ENCODE data around the gene S100A6.
A peak's percentile ranks its signal among the peaks of the same experiment; 100 is the strongest.
"Not testable (repeated sequence)": the region's sequence is repeated elsewhere in the genome, so short reads cannot be mapped to it uniquely, and the experiment has no call there.

S100A6 gene

DNA sequence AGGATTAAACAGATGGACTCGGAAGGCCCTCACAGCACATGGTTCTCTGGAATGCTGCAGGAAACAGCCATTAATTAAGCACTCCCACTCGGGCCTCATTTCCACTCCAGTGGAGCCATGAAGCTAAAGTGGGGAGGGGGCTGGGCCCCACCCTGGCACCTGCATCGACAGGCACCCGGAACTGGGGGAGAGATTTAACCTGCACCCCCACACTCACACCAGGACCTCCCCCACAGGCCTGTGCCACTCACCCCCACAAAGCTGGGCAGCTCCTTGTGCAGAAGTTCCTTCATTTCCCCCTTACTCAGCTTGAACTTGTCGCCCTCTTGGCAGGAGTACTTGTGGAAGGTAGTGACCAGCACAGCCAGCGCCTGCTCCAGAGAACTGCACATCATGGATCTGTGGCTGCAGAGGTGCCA, 27.7 kb upstream of the S100A6 start:
- DNase-seq, result no peak

DNA sequence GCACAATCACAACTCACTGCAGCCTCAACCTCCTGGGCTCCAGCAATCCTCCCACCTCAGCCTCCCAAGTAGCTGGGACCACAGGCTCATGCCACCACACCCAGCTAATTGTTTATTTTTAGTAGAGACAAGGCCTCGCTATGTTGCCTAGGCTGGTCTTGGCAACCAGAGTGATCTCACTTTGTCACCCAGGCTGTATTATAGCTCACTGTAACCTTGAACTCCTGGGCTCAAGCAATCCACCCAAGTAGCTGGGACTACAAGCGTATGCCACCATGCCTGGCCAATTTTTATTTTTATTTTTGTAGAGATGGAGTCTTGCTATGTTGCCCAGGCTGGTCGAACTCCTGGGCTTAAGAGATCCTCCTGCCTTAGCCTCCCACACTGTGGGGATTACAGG, 26.2 kb upstream of the S100A6 start:
- DNase-seq, result not testable (repeated sequence)

- DNase-seq, result no peak
Observed at GRCh38 chr1:153561466-153561985, 25.7 kb upstream of the S100A6 start.

DNA sequence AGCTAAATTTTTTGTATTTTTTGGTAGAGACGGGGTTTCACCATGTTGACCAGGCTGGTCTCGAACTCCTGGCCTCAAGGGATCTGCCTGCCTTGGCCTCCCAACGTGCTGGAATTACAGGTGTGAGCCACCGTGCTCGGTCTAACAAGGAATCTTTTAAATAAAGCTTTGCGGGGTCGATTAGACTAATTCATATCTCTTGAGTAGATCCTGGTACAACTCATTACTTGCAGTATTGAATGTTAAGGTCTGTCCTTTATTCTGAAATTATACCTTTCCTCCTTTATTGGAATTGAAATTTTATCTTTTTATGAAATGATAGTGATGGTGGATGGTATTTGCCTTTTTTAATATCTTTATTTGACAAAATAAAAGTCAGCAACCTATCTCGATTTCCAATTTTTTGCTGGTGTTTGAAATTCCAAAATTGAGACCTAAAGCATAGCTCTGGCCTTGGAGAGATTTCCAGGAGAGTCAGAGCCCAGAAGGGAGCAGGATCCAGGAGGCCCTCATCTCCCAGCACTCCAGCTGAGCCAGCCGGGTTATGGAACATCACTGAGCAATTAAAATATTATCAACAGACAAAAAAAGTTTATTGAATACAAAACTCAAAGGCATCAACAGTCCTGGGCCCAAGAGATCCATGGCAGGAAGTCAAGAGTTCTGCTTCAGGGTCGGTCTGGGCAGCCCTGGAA, 25.1 kb upstream of the S100A6 start:
- DNase-seq, result no peak

GRCh38 chr1:153560241-153560640, 24.4 kb upstream of the S100A6 start:
- DNase-seq, result no peak

DNA sequence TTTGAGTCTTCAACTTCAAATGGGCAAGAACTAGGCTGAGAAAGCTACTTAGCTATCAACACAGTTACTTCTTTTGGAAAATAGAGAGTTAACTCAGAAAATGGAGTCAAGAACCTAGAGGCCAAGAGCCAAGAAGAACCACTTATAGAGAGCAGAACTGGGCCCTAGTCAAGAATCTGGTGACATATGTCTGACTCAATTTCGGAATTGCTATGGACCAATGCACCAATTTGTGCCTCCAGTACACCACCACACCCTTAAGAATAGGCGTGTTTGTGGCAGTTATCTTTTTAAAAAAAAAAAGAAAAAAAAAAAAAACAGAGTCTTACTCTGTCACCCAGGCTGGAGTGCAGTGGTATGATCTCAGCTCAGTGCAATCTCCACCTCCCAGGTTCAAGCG, 22.1 kb upstream of the S100A6 start:
- no peak for DNase-seq

- no peak for DNase-seq
Observed at GRCh38 chr1:153556348-153556747, 20.6 kb upstream of the S100A6 start.

DNA sequence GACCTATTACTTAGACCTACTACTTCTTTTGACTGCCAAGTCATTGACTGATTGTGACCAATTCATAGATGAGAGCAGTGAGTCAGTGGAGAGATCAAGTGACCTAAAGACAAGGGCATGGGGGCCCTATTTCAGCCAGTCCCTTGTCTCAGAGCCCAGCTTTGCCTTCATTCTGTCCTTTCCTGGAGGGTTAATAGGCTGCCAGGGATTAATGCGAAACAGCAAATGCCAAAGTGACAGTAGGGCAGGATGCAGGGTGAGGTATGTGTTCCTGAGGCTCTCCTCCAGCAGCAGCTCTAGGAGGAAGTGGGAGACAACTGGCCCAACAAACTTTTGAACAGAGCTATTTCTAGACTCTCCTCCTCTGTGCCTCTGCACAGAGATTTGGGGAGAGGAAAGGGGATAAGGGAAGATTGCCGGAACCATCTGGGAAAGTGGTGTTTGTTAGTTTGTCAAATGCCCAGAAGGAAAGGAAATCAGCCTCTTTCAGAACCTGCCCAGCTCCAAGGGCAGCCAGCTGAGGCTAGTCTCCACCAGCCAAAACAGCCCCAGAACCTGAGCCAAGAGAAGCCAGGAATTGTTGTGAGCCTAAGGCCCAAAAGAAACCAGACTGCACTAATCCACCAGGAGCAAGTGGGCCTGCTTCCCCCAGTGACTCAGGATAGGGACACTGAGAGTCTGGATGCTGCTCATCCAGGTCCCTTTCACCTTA, 18.2 kb upstream of the S100A6 start:
- peak; percentile 47 for DNase-seq

DNA sequence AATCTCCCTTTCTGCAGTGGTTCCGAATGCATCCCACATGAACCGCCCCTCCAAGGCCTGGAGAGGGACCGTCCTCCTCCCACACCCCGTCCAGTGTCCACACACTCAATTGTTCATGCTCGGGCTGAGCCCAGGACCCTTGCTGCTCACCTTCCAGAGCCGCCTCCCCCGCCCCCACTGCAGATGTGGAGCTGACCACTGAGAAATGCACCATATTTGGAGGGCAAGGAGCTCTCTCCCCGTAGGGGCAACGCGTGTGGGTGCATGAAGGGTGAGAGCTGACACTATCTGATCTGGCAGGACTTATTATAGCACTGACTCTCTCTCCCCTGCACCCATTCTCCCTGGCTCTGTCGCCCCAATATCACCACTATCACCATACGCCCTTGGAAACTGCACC, 17.3 kb upstream of the S100A6 start:
- no peak for DNase-seq

DNA sequence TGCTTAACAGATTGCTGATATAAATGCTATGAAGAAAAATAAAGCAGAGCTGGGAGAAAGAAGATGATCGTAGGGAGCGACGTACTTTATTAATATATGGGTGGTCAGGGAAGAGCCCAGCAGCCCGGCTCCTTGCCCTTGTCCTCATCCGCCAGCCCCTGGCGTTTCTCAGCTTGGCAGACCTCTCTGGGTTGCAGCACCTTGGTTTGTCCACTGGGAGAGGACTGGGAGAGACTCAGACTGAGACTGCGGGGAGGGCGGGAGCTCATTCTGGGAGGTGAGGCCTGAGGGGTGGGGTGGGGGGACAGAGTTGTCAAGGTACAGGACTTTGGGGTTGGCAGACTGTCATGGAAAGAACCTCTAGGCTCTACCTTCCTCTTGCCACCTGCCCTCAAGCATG, 16.5 kb upstream of the S100A6 start:
- DNase-seq, result no peak

DNA sequence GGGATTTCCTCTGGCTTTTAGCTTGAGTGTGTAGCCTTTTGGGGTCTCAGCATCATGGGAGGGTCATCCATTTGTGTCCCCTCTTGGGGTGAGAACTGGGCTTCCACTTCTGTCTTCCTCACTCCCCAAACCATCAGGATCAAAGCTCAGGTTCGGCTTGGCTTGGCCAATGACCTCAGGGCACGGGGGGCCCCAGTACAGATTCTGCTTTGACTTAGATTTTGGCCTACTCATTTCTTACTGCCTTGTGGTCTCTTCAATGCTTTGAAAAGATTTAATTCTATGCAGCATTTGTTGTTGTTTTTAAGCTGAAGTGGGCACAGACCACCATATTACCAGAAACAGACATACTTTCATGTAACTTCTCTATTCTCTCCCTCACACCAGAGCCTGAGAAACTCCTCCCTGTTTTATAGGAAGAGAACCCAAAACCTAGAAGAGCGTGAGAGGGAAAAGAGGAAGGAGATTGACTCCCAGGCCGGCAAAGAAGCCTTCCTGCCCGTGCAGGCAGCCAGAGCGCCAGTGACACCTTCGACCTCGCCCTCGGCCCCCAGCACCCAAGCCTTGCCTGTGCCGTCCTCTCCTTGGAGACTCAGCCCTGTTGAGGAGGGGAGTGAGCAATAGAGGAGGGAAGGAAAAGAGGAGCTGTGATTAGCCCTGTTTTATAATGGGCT, 15.2 kb upstream of the S100A6 start:
- peak; percentile 78 for DNase-seq

GRCh38 chr1:153550398-153550758, 14.6 kb upstream of the S100A6 start:
- DNase-seq, result no peak

- no peak for DNase-seq
Observed at GRCh38 chr1:153549741-153550397, 14.1 kb upstream of the S100A6 start.

GRCh38 chr1:153548722-153549688, 13.2 kb upstream of the S100A6 start, which contains the start of gene S100A3:
TSS of gene S100A3 (minus strand) at chr1:153549258. CDS start at chr1:153548485, 773 bp downstream.
- no peak for DNase-seq

DNA sequence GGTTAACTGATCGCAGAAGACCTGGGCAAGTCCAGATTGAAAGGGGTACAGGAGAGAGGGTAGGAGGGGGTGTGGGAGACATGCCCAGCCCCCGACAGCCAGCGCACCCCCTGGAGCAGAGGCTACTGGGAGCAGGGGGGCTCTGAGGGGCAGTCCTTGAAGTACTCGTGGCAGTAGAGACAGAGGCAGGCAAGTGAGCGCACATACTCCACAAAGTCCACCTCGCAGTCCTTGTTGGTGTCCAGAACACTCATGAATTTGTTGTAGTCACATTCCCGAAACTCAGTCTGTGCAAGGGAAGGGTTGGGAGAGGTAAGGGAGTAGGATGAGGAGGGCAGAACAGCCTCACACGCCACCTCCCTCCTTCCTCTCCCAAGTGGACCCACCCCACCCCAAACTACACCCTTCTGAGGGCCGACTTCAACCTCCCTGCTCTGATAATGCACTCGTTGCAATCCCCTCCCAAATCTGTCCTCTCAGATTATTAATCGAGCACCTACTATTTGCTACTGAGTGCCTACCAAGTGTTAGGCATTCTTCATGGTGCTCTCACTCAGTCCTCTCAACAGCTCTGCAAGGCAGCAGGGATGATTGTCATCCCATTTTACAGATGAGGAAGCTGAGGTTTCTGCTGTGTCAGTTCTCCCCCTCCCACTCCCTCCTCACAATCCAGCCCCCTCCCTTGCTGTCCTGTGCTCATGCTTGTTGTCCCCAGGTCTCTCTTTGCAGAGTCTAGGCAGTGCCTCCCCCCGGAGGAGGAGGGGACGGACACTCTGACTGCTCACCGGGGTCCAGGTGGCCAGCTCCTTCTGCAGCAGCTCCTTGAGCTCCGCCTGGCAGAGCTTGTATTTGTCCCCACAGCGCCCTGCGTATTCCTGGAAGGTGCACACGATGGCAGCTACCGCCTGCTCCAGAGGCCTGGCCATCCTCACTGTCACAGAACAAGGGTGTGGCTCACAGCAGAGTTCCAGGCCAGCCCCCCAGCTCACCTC, 12.1 kb upstream of the S100A6 start:
- DNase-seq, result peak; percentile 41

DNA sequence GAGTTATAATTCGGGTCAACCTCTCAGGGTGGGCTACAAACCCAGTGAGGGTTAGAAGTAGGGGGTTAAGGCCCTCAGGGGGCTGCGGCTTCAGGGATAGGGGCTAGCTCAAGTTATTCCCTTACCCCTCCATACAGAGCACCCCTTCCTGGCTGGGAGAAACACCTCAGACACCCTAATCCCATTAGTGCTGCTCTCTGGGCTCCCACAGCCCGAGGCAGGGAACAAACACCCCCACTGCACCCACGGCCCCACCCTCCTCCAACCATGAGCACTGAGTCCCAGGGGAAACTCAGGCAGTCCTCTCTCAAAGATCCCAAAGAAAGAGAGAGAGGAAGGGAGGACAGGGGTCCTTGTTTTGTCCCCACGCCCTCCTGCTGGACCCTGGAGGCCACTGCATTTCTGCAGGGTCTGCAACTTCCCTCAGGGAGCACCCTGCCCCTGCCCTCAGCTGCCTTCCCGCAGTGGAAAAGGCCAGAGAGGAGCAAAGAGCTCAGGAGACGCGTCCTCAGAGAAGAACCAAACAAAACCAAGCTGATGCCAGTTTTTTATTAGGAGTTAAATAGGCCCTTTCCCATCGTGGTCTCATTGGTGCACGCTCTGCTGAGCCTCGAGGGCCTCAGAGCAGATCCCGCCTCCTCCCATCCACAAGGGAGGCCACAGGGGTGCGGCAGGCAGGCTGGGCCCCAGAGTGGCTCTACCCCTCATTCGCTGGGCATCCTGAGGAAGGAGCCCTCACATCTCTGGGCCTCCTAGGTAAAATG, 11.2 kb upstream of the S100A6 start:
- DNase-seq, result no peak

DNA sequence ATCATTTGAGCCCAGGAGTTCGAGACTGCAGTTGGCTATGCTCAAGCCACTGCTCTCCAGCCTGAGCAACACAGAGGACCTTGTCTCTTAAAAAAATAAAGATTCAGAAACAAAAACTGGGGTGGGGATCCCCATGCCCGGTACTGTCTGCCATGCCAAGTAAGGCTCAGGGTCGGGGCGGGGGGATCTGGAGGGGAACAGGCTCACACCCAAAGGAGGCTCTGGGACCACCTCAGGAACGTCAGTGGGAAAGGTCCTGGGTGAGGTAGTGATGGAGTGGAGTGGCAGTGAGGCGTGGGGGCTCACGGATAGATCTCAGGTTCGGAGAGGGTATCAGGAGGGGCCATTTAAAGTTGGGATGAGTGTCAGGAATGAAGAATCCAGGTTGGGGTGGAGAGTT, 10.6 kb upstream of the S100A6 start:
- no peak for DNase-seq

- peak; percentile 84 for DNase-seq
Observed at GRCh38 chr1:153545067-153546055, 9.6 kb upstream of the S100A6 start, which contains the start of gene S100A4. TSS of gene S100A4 (minus strand) at chr1:153545806. CDS start at chr1:153544794, 1,012 bp downstream.
